HG02763 (cell line): Measurements from ENCODE around the gene DTX3.

ENCODE experiments used
- ATAC-seq: cut with Tn5 transposase; IDR thresholded peaks from one replicate; pipeline ENCODE4 v1.9.1; 2021; ENCODE audit warnings: mild to moderate bottlenecking, moderate library complexity; ENCODE audit not compliant: unreplicated experiment

Gene DTX3

GRCh38 chr12:57619434-57620244 is 15.0 kb downstream of the DTX3 start:
- ATAC-seq: no peak

GRCh38 chr12:57620245-57620935 is 15.8 kb downstream of the DTX3 start:
- ATAC-seq: no peak

- ATAC-seq: no peak
These were observed 16.4 kb downstream of the DTX3 start for GRCh38 chr12:57620936-57621496.

GRCh38 chr12:57621497-57622292 is 17.1 kb downstream of the DTX3 start:
- ATAC-seq: peak; percentile 56

GRCh38 chr12:57622293-57623245 is 17.9 kb downstream of the DTX3 start:
- no peak for ATAC-seq

GRCh38 chr12:57623385-57623784 is 18.8 kb downstream of the DTX3 start:
- no peak for ATAC-seq

- no peak for ATAC-seq
These were observed 19.3 kb downstream of the DTX3 start for GRCh38 chr12:57623811-57624390.

GRCh38 chr12:57624441-57625220 is 20.0 kb downstream of the DTX3 start:
- no peak for ATAC-seq

- no peak for ATAC-seq
These were observed 20.8 kb downstream of the DTX3 start for GRCh38 chr12:57625261-57626032.

- no peak for ATAC-seq
These were observed 21.7 kb downstream of the DTX3 start for GRCh38 chr12:57626111-57626920.

GRCh38 chr12:57626921-57627445 is 22.4 kb downstream of the DTX3 start:
- no peak for ATAC-seq

GRCh38 chr12:57627501-57628279 is 23.1 kb downstream of the DTX3 start:
- no peak for ATAC-seq

GRCh38 chr12:57628280-57629191 is 23.9 kb downstream of the DTX3 start:
- ATAC-seq: no peak

DNA sequence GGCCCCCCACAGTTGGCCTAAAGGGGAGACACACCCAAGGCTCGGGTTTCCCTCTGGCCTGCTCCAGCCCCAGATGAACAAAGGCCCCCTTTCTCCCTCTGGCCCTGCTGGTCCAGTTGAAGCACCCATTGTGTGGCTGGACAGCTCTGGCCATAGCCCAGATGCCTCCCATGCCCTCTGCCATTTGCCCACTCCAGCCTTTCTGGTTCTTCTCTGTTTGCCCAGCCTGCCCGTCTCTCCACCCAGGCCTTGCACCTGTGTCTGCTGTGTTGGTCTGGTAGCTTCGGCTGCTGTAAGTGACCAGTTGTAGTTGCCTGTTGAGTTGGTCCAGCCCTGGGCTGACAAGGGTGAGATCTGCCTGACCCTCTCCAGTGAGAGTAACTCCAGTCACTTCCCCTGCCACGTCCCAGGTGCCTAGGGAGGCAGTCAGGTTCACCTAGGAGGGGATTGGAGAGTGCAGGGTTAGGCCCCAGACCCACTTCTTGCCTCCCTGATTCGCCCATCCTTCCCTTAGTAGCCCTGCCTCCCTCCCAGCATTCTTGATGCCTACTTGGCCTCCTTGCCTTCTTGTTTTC is 25.4 kb downstream of the DTX3 start:
- ATAC-seq: no peak

- no peak for ATAC-seq
These were observed 26.3 kb downstream of the DTX3 start for GRCh38 chr12:57630891-57631433.
